Measurements from ENCODE around the gene CEP97. TPM values are rescaled to one million over a fixed set of nuclear protein-coding genes. Genes with fewer than 3 reads are reported as not detected.
"Not testable (repeated sequence)": the region's sequence is repeated elsewhere in the genome, so short reads cannot be mapped to it uniquely, and the experiment has no call there.

CEP97 gene, protein sequence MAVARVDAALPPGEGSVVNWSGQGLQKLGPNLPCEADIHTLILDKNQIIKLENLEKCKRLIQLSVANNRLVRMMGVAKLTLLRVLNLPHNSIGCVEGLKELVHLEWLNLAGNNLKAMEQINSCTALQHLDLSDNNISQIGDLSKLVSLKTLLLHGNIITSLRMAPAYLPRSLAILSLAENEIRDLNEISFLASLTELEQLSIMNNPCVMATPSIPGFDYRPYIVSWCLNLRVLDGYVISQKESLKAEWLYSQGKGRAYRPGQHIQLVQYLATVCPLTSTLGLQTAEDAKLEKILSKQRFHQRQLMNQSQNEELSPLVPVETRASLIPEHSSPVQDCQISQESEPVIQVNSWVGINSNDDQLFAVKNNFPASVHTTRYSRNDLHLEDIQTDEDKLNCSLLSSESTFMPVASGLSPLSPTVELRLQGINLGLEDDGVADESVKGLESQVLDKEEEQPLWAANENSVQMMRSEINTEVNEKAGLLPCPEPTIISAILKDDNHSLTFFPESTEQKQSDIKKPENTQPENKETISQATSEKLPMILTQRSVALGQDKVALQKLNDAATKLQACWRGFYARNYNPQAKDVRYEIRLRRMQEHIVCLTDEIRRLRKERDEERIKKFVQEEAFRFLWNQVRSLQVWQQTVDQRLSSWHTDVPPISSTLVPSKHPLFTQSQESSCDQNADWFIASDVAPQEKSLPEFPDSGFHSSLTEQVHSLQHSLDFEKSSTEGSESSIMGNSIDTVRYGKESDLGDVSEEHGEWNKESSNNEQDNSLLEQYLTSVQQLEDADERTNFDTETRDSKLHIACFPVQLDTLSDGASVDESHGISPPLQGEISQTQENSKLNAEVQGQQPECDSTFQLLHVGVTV
- polyA plus RNA-seq (ENCODE audit: insufficient read depth in 1 of 5, insufficient read length in 5 of 5, low replicate concordance in 1 of 5) = 10 to 100 TPM; 10.3 to 22.6 (median 18.8) TPM
- long read RNA-seq, donor 1, full-length matches to known transcripts = 2 of 2 reads
- long read RNA-seq, donor 1, partial matches to known transcripts = 0 of 2 reads
- long read RNA-seq, donor 1, other reads (novel, unspliced or antisense) = 0 of 2 reads
- long read RNA-seq, donor 2 = 0 reads
- long read RNA-seq, donor 3 = 0 reads
- long read RNA-seq, donor 4, partial matches to known transcripts = 15 of 15 reads
- long read RNA-seq, donor 4, other reads (novel, unspliced or antisense) = 0 of 15 reads
- long read RNA-seq, donor 5 = 0 reads
- long read RNA-seq, donor 6 = 0 reads
- long read RNA-seq, donor 7 = 0 reads
- long read RNA-seq, donor 8 = 0 reads

DNA sequence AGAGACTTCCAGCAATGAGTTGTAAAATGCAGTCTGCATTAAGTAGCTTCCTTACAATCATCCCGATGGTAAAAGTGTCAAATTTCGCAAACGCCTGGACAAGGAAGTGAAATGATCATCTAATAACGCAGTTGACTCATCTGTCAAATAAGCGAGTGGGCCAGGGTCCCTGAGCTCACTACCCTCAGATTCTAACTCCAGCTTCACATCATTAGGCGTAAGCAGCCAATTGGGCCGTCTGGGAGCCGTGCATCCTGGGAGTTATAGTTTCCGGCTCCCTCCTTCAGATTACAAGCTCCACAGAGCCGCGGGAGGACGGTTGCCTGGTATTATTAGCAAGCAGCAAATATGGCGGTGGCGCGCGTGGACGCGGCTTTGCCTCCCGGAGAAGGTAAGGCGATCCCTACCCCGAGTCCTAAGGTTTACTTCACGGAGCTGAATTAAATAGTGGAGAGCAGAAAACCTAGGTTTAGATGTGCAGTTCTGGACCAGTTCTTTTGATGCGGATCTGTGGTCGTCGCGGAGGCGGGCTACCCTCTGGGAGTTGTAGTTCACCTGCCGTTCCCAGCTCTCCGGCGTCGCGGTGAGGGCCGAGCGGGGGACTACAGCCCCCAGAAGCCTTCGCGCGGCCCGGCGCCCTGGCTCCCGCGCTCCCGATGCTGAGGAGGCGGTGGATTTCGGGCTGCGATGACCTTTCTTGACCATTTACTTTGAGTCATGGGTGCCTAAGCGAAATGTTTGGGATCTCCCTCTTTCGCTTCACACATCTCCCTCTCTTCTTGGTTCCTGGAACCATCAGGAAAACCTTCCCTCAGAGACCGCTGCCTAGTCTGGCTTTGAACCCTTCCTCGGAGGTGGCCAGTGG lies at the start of gene CEP97:
TSS of gene CEP97 (plus strand) at position 286 of the 865 bp plus-strand sequence. CDS start at position 349, 63 bp downstream.
- peak; percentile 91 for DNase-seq

DNA sequence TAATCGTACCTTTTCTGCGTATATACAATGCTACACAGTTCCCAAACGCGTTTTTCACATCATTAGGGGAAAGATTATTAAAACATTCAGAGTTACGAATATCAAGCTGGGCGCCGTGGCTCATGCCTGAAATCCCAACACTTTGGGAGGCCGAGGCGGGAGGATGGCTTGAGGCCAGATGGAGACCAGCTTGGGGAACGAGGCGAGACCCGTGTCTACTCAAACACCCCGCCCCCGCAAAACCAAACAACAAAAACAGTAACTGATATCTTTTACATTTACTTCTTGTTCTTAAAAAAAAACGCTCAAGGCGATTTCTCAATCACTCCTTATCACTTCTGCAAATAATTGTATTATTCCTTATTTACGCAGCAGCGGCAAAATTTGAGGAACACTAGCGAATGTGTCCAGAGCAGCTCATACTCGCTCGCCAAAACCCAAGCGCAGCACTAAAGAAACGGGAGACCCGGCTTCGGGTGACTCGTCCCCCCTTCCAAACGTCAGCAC lies 48.7 kb upstream of the CEP97 start:
- DNase-seq = no peak

DNA sequence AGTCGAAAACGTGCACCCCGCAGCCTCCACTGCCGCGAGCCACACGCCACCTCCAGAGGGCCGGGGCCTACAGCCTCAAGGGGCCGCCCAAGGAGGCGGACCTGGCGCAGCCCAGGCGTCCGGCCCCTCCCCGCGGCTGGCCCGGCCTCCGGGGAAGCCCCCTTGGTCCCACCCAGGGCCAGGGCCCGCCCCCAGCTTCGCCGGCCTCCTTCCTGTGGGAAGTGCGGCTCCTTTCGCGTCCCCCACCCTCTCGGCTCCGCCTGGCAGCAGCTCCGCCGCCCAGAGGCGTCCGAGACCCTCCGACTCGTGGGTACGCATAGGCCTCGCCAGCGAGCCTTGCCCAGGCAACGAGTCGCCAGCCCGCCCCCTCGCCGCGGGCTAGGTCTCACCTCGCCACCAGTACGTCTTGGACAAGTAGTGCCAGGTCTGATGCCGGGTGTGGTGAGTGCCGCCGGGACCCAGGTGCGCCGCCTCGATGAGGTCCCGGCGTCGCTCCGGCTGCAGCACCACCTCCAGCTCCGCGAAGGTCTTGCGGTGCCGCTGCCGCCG lies 48.1 kb upstream of the CEP97 start:
- peak; percentile 96 to 97 for DNase-seq

DNA sequence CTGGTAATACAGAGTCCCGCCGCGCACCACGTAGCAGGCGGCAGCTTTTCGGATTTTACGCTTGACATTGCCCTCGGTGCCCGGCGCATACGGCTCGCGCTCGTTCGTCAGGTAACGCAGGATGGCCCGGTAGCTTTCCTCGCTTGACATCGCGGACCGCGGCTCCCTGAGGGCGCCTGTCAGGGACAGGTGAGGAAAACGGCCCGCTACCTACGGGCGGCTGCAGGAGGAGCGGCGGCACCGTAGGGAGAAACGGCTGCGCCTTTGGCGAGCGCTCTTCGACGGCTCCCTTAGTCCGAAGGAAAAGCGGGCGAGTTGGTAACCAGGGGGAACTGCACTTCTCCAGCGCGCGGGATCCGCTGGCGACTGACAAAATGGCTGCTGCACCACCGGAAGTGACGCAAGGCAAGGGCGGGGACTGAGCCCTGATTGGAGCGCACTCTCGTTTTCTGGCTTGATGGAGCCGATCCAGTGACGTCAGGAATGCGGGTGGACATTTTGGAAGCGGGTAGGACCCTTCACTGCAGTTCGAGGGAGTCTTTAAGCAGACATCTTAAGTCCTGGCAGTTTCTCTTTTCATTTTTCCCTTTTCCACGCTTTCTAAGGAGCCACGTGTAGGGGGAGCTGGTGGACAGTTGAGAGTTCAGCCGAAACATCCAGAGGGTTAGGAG lies 47.5 kb upstream of the CEP97 start, which contains the start of gene ZBTB11:
TSS of gene ZBTB11 (minus strand) at position 368 of the 671 bp plus-strand sequence. CDS start at position 150, 218 bp downstream.
- peak; percentile 100 for DNase-seq

DNA sequence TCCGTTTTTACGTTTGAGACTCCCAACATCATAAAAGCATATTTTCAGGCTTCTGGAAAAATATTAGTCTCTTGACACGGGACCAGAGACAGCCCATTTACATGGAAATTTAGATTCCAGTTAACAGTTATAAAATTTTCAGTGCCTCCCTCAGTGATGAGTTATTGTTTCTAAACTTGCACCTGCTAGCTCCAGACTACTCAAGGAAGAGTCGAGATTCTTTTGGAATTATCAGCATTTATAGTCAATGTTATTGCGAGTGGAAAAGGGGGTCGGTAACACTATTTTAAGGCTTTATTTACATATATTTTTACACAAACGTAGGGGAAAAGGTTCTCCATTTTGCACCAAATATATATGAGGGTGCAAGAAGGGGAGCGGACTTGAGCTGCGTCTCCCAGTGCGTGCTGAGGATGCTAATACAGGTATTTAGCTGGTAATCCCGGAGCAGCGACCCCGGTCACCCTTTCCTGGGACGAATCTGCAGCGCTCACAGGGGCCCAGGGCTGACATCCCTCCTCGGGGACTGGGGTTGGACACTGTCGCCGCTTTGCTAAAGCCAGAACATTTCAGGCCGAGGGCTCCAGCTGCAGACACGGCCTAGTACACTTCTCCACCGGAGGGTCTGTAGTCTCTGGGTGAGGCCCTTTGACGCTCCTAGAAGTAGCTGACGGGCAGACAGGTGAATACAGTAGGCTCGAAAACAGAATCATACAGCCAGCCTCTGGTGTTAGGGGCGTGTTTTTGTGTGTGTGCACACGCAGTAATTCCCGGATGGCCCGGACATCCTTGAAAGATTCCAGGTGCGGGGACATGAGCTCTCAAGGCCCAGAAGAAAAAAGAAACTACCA lies 46.8 kb upstream of the CEP97 start:
- DNase-seq = no peak

DNA sequence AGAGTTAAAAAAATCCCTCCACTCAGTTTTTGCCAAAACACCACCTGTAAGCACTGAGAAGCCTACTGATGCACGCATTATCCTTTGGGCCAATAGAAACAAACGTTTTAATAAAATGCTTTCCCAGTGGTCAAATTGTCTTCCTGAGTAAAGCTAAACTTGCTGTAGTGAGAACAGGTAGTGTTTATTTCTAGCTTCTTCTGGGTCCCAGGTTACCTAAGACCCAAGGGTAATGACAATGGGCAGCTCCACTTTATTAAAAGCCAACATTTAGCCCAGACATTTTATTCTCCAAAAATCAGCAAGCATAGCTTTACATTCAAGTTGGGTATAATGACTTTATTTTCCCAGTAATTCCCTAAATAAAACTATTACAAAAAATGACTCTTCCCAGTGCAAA lies 45.6 kb upstream of the CEP97 start:
- DNase-seq = not testable (repeated sequence)

DNA sequence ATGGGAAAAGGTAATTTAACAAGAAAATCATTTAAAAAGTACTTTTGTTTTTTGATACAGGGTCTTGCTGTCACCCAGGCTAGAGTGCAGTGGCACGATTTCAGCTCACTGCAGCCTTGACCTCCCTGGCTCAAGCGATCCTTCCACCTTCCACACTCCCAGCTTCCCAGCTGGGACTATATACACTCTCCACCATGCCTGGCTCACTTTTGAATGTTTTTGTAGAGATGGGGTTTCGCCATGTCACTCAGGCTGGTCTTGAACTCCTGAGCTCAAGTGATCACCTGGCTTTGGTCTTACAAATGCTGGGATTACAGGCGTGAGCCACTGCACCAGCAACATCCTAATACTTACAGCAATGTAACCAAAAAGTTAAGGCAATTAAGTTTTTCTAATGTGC lies 43.9 kb upstream of the CEP97 start:
- no peak for DNase-seq

DNA sequence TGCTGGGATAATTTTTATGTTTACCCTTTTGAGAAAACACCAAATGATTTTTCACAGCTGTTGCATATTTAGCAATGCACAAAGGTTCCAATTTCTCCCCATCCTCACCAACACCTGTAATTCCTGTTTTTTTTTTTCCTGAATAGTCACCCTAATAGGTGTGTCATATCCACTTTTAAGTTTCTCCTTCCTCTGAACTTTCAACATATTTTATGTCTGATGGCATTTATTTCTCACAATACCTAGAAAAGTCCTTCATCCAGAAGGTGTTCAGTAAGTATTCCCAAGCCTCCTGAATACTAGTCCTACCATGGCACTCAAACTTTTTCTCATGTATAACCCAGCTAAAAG lies 39.4 kb upstream of the CEP97 start:
- DNase-seq = no peak

DNA sequence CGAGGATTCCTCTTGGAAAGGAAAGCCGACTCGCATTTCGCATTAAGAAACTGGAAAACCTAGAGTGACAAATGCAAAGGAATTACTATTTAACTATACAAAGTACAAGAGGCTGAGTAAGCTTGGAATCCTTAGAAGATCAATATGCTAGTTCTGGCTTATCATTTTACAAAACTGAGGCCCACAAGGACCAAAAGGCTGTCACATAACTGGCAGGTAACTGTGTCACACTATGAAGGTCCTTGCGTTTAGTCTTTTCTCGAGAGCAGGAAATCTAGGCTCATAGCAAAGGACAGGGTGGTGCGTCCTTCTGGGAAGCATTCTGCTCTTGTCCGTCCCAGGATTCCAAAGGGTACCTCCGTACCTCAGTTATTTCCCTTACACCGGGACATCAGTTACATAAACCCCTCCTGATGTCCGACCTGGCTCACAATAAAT lies 38.5 kb upstream of the CEP97 start:
- no peak for DNase-seq

DNA sequence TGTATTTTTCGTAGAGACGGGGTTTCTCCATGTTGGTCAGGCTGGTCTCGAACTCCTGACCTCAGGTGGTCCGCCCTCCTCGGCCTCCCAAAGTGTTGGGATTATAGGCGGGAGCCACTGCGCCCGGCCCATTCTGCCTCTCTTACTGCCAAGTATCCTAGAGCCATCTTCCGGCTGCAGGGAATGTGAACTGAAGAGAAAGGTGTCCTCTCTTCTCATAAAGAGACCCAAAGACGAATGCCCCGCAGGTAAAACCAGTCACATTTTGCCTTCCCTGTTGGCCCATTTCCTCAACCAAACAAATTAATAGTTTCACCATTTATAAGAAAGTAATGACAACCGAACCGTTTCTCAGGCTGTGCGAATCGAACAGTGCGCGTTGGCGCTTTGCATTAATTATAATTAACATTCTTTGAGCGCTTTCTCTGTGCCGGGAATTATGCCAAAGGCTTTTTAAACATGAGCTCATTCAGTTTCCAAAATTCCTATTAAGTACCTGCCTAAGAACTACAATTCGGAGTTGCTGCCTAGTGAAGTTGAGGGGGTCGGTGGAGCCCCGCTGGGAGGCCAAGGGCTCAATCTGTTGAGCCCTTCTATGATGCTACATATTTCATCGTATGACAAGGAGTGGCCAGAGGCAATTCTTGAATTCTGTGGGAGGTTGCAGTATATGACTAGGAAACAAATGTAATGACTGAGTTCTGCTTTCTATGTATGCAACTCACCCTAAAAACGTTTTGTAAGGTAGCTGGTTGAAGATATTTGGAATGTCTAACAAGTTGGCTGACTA lies 37.1 kb upstream of the CEP97 start:
- DNase-seq = no peak

DNA sequence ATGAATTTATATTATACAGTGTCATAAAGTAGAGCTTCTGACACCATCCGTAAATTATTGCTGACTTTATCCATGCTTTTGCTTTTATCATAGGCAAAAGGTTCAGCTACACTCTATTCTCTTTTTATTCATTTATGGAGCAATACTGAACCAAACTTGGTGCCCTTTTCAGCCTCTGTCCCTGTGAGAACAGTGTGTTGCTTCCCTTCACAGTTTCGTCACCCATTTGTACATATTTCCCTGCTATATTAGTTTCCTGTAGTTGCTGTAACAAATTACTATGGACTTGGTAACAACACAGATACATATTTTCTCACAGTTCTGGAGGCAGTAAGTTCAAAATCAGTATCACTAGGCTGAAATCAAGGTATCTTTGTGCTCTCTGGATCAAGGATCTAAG lies 35.1 kb upstream of the CEP97 start:
- no peak for DNase-seq

DNA sequence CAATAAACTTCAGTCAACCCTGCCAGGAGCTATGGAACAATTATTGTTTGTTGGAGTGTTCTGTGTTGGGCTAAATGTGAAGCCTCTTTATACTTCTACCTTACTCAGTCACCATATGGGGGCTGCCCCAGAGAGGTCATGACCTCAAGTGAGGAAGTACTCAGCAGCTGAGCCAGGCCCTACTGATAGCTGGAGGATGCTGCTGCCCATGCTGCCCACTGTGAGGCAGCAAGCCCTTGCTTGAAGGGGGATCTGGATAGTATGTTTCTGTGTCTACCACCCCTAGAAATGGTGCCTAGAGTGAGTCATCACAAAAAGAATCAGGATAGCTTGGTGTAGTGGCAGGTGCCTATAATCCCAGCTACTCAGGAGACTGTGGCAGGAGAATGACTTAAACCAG lies 33.4 kb upstream of the CEP97 start:
- DNase-seq = no peak

DNA sequence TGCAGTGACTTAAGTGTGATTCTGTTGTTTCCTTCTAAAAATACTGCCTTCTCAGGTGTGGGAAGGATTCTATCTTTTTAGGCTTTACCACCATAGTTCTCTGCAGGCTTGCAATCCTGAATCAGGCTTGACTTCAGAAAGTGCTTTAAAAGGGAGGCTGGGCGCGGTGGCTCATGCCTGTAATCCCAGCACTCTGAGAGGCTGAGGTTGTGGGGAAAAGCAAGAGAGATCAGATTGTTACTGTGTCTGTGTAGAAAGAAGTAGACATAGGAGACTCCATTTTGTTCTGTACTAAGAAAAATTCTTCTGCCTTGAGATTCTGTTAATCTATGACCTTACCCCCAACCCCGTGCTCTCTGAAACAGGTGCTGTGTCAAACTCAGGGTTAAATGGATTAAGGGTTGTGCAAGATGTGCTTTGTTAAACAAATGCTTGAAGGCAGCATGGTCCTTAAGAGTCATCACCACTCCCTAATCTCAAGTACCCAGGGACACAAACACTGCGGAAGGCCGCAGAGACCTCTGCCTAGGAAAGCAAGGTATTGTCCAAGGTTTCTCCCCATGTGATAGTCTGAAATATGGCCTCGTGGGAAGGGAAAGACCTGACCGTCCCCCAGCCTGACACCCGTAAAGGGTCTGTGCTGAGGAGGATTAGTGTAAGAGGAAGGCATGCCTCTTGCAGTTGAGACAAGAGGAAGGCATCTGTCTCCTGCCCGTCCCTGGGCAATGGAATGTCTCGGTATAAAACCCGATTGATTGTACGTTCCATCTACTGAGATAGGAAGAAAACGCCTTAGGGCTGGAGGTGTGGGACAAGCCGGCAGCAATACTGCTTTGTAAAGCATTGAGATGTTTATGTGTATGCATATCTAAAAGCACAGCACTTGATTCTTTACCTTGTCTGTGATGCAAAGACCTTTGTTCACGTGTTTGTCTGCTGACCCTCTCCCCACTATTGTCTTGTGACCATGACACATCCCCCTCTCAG lies 32.4 kb upstream of the CEP97 start:
- not testable (repeated sequence) for DNase-seq

DNA sequence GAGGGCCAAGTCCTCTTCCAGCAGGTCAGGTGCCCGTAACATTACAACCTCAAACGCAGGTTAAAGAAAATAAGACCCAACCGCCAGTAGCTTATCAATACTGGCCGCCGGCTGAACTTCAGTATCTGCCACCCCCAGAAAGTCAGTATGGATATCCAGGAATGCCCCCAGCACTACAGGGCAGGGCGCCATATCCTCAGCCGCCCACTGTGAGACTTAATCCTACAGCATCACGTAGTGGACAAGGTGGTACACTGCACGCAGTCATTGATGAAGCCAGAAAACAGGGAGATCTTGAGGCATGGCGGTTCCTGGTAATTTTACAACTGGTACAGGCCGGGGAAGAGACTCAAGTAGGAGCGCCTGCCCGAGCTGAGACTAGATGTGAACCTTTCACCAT lies 30.9 kb upstream of the CEP97 start:
- DNase-seq = not testable (repeated sequence)

DNA sequence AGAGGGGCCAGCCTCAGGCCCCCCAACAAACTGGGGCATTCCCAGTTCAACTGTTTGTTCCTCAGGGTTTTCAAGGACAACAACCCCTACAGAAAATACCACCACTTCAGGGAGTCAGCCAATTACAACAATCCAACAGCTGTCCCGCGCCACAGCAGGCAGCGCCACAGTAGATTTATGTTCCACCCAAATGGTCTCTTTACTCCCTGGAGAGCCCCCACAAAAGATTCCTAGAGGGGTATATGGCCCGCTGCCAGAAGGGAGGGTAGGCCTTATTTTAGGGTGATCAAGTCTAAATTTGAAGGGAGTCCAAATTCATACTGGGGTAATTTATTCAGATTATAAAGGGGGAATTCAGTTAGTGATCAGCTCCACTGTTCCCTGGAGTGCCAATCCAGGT lies 29.6 kb upstream of the CEP97 start:
- not testable (repeated sequence) for DNase-seq

DNA sequence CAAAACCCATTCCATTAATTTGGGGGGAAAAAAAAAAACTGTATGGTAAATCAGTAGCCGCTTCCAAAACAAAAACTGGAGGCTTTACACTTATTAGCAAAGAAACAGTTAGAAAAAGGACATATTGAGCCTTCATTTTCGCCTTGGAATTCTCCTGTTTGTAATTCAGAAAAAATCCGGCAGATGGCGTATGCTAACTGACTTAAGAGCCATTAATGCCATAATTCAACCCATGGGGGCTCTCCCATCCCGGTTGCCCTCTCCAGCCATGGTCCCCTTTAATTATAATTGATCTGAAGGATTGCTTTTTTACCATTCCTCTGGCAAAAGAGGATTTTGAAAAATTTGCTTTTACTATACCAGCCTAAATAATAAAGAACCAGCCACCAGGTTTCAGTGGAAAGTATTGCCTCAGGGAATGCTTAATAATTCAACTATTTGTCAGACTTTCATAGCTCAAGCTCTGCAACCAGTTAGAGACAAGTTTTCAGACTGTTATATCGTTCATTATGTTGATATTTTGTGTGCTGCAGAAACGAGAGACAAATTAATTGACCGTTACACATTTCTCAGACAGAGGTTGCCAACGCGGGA lies 28.5 kb upstream of the CEP97 start:
- DNase-seq = no peak

All from right lung (tissue), 10 donors.